Measurements from ENCODE around the gene SPRYD4. TPM values are rescaled to one million over a fixed set of nuclear protein-coding genes. Genes with fewer than 3 reads are reported as not detected.

The SPRYD4 gene
- total and polyA plus RNA-seq, 10 of the 15 experiments (the other 5 are each of a cell fraction or from before 2014, with no cell fraction given) = 4.1 to 6.0 (median 5.1) TPM

DNA sequence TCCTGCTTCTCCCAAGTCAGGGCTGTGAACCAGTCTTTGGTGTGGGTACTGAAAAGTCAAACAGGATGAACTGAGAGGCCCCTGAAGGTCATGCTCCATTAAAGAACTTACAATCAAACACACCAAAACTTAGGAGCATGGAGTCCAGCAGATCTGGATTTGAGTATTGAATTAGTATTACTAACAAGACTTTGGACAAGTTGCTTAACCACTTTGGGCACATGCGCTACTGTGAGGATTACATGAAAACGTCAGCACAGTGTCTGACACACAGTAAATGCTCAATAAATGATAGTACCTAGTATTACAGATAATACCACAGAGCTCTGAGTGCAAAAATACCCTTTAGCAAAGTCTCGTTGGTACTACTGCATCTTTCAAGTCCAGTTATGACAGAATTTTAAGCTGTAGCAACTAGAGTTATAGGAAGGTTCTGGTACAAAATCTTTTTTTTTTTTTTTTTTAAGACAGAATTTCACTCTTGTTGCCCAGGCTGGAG, 42.4 kb upstream of the SPRYD4 start:
- no peak overlapping the region for H2AFZ ChIP-seq (ENCODE audit: control insufficient read depth, low read depth, low read length)
- H3K4me1 ChIP-seq (ENCODE audit: control insufficient read depth, insufficient read depth, low read length) = no peaks in the 10 kb centered on the region
- SMC1A ChIA-PET (ENCODE audit: uncharacterized antibody, unreplicated experiment) = interaction anchor here (0.9 kb wide), 1 partner anchor 12 kb away, joined by 3 read pairs; no protein-coding TSS in a partner anchor
- no peaks in the 10 kb centered on the region for H3K9me3 ChIP-seq (replicated peaks; ENCODE audit: control insufficient read depth, insufficient read depth, low read length)
- H3K27me3 ChIP-seq (replicated peaks in 1 of 2; ENCODE audit: control insufficient read depth in 2 of 2, insufficient read depth in 2 of 2, low read length in 1 of 2) = no peaks in the 10 kb centered on the region
- CTCF ChIA-PET = no interaction called here
- TF ChIP-seq ZNF592 (IDR thresholded peaks at IDR 0.05) (no peak), SREBF1 (IDR thresholded peaks at IDR 0.05; ENCODE audit: low read length) (no peak), RBBP5 (conservative IDR thresholded peaks at IDR 0.05) (no peak), GABPA (IDR thresholded peaks at IDR 0.05; ENCODE audit: low read depth) (no peak), ZSCAN29 (IDR thresholded peaks at IDR 0.05) (no peak), EZH2 (IDR thresholded peaks at IDR 0.05; ENCODE audit: borderline replicate concordance, control insufficient read depth, low read depth, low read length) (no peak), STAT1 (conservative IDR thresholded peaks at IDR 0.05) (no peak), ZNF207 (IDR thresholded peaks at IDR 0.05; ENCODE audit: borderline replicate concordance) (no peak), ESRRA (IDR thresholded peaks at IDR 0.05; ENCODE audit: low read length) (no peak), MXI1 (IDR thresholded peaks at IDR 0.05; ENCODE audit: low read depth, low read length) (no peak), NR2C2 (IDR thresholded peaks at IDR 0.05; ENCODE audit: borderline replicate concordance, control insufficient read depth, insufficient read length, low read depth) (no peak), RAD21 (IDR thresholded peaks at IDR 0.05; ENCODE audit: insufficient read depth, low read depth, low read length) (no peak), SMARCA5 (IDR thresholded peaks at IDR 0.05) (no peak), ZNF384 (IDR thresholded peaks at IDR 0.05; ENCODE audit: borderline replicate concordance, low read depth, low read length) (no peak), NRF1 (conservative IDR thresholded peaks at IDR 0.05; ENCODE audit: low read depth, low read length) (no peak)
- peaks cover 18 to 24% of the 10 kb centered on the region in 2 experiments; a peak in 3 of 4 replicates for H3K36me3 ChIP-seq (ENCODE audit: control insufficient read depth in 2 of 2, insufficient read depth in 2 of 2, low read length in 1 of 2)
- no peaks in the 10 kb centered on the region for H4K20me1 ChIP-seq (ENCODE audit: control insufficient read depth, insufficient read depth)
- POLR2A ChIA-PET = interaction anchor here (0.6 kb wide), 1 partner anchor 116 kb away, joined by 3 read pairs; no protein-coding TSS in a partner anchor
- intact Hi-C loops (cut with micrococcal nuclease; ENCODE audit: unreplicated experiment) (no loop called here), in situ Hi-C loops (cut with MboI) (no loop called here)
- no peak overlapping the region for H3K27ac ChIP-seq (ENCODE audit: control insufficient read depth, insufficient read depth)
- no TSS peak for BruUV-seq (replicated peaks)
- no peak overlapping the region for H3K4me2 ChIP-seq (ENCODE audit: control insufficient read depth, insufficient read depth)
- DNase-seq (ENCODE audit: low read depth, low spot score) (no peak), FAIRE-seq (no peak), ATAC-seq (no peak)
- H3K9ac ChIP-seq (ENCODE audit: control insufficient read depth, insufficient read depth, low read length) = no peak overlapping the region
- RAD21 ChIA-PET (ENCODE audit: unreplicated experiment) = no interaction called here
- no peak overlapping the region for H3K4me3 ChIP-seq
- WGBS (ENCODE audit: insufficient coverage, insufficient replicate concordance, low lambda C conversion rate, missing lambda C conversion rate) = 41% methylated on average over 3 of the region's 3 CpGs
- no peaks in the 10 kb centered on the region for H3K79me2 ChIP-seq (ENCODE audit: control insufficient read depth, insufficient read depth, low read length)
